Neural crest cell (in vitro differentiated cells): ENCODE data around the gene KHK. TPM values are rescaled to one million over a fixed set of nuclear protein-coding genes. Genes with fewer than 3 reads are reported as not detected.

Experiments used
- DNase-seq: peaks from one replicate; pipeline ENCODE4 v3.0.0; 2021; ENCODE audit warnings: low read depth, mixed read lengths, low spot score
- H3K27ac Mint-ChIP-seq: one replicate; pipeline ENCODE4 v1.8.0; 2021; ENCODE audit warnings: mild to moderate bottlenecking, mixed read lengths; ENCODE audit not compliant: unreplicated experiment
- H3K27me3 Mint-ChIP-seq: 2 replicates; pipeline ENCODE4 v1.8.0; 2021; ENCODE audit warnings: low read depth, mild to moderate bottlenecking, mixed read lengths
- H3K36me3 Mint-ChIP-seq: 2 replicates; pipeline ENCODE4 v1.8.0; 2021; ENCODE audit warnings: low read depth, mild to moderate bottlenecking, mixed read lengths
- H3K4me1 Mint-ChIP-seq: 2 replicates; pipeline ENCODE4 v1.8.0; 2021; ENCODE audit warnings: mixed read lengths
- H3K4me3 Mint-ChIP-seq: one replicate; pipeline ENCODE4 v1.8.0; 2021; ENCODE audit warnings: mild to moderate bottlenecking, mixed read lengths
- H3K9me3 Mint-ChIP-seq: 2 replicates; pipeline ENCODE4 v1.8.0; 2021; ENCODE audit warnings: mixed read lengths
- total RNA-seq: library from RNA; stranded (reverse); gene quantifications from 2 replicates; pipeline ENCODE4 v1.2.1, GENCODE V29; 2021
- TF ChIP-seq, protein P1 (sequence below): fragments of 200-600 bp; sonication (generic); conservative IDR thresholded peaks from 2 replicates; pipeline ENCODE4 v1.5.0; 2021; ENCODE audit warnings: antibody characterized with exemption, mild to moderate bottlenecking

The KHK gene
- total RNA-seq, 1 donor from 2014 or later, result 10.0 TPM

DNA sequence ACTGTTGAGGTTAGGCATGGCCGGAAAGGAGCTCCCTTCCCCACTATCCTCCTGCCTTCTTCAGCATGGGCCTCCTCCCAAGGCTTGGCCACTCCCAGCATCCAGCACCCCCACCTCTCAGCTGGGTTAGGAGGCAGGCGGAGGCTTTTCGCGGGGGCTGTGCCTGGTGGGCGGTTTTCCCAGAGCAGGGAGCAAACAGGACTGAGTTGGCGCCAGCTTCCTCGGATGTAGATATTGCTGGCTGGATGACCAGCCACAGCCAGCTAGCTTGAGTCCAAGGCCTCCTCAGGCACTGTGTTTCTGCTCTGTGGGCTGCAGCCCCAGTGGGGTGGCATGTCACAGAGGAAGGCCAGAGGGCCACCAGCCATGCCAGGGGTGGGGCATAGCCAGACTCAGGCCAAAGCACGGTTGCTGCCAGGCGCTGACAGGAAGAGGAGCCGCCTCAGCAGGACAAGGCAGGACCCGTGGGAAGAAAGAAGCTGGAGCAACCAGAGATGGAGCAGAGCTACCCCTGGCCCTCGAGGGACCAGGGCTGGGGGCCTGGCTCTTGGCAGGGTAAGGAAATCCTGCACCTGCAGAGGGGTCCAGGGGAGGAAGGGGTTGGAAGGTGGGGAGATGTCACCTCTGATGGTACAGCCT lies 62.3 kb downstream of the KHK start, which contains the start of gene TCF23:
TCF23 (plus strand) TSS at position 204 of the 639 bp plus-strand sequence; CDS start at position 334, 130 bp downstream.
- Mint-ChIP-seq H3K27me3 (peaks cover 9% of the 10 kb centered on the region), H3K36me3 (no peaks in the 10 kb centered on the region), H3K9me3 (no peaks in the 10 kb centered on the region), H3K4me3 (no peak within 1 kb of the TSS), H3K27ac (no peak within 1 kb of the TSS), H3K4me1 (no peaks in the 10 kb centered on the region)
- TF ChIP-seq, protein P1, sequence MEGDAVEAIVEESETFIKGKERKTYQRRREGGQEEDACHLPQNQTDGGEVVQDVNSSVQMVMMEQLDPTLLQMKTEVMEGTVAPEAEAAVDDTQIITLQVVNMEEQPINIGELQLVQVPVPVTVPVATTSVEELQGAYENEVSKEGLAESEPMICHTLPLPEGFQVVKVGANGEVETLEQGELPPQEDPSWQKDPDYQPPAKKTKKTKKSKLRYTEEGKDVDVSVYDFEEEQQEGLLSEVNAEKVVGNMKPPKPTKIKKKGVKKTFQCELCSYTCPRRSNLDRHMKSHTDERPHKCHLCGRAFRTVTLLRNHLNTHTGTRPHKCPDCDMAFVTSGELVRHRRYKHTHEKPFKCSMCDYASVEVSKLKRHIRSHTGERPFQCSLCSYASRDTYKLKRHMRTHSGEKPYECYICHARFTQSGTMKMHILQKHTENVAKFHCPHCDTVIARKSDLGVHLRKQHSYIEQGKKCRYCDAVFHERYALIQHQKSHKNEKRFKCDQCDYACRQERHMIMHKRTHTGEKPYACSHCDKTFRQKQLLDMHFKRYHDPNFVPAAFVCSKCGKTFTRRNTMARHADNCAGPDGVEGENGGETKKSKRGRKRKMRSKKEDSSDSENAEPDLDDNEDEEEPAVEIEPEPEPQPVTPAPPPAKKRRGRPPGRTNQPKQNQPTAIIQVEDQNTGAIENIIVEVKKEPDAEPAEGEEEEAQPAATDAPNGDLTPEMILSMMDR, result no peak
- DNase-seq, result no peak

DNA sequence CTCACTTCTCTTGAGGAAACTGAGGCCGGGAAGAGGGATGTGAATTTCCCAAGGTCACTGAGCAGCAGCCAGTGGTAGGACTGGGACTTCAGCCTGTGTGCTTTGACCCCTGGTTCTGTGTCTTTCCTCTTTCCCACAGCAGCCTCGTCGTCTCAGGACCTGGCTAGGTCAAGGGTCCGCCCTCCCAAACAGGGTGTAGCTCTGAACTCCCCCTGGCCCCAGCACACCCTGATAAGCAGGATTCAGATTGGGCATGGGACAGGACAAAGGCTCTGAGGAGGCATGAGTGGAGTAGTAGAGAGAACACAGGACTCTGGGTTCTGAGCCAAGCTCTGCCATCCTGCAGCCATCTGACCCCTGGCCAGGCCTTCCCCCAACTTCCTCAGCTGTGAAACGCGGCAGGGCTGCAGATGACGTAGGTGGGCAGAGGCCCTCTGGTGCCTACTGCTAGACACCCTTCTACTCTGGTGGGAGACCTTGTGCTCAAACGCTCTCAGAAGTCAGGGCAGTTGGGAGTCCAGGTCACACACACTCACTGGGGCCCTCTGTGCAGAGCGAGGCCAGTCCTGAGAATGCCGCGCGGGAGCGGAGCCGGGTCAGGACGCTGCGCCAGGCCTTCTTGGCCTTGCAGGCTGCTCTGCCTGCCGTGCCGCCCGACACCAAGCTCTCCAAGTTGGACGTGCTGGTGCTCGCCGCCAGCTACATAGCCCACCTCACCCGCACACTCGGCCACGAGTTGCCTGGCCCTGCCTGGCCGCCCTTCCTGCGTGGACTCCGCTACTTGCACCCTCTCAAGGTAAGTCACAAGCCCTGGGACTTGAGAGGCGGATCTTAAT lies 63.2 kb downstream of the KHK start:
- TF ChIP-seq, protein P1, result no peak
- no peak overlapping the region for H3K4me3 Mint-ChIP-seq
- no peak overlapping the region for H3K27ac Mint-ChIP-seq
- no peaks in the 10 kb centered on the region for H3K36me3 Mint-ChIP-seq
- peaks cover 2% of the 10 kb centered on the region for H3K27me3 Mint-ChIP-seq
- no peaks in the 10 kb centered on the region for H3K9me3 Mint-ChIP-seq
- H3K4me1 Mint-ChIP-seq, result no peaks in the 10 kb centered on the region
- DNase-seq, result no peak

Other genes starting within 250 kb of the KHK start
- gene DPYSL5, start 238.6 kb upstream of the KHK start, total RNA-seq, result 201 and 203 TPM in 2 replicates
- 16.3 and 17.5 TPM in 2 replicates for gene MAPRE3, start 116.1 kb upstream of the KHK start, total RNA-seq
- 54.0 and 55.2 TPM in 2 replicates for gene TMEM214, start 53.8 kb upstream of the KHK start, total RNA-seq
- gene AGBL5, start 35.1 kb upstream of the KHK start, total RNA-seq, result 67.2 and 67.7 TPM in 2 replicates
- gene OST4, start 15.1 kb upstream of the KHK start, total RNA-seq, result 232 and 236 TPM in 2 replicates
- 22.6 and 24.1 TPM in 2 replicates for gene EMILIN1, start 8.2 kb upstream of the KHK start, total RNA-seq
- gene CGREF1, start 32.4 kb downstream of the KHK start, total RNA-seq, result 1.3 and 2.1 TPM in 2 replicates
- 0.47 and 0.82 TPM in 2 replicates for gene ABHD1, start 37.0 kb downstream of the KHK start, total RNA-seq
- 52.5 and 56.3 TPM in 2 replicates for gene PREB, start 47.9 kb downstream of the KHK start, total RNA-seq
- gene PRR30, start 52.6 kb downstream of the KHK start, total RNA-seq, result not detected in 2 replicates
- gene TCF23, start 62.2 kb downstream of the KHK start, total RNA-seq, result not detected in 2 replicates
- 86.3 and 86.6 TPM in 2 replicates for gene ATRAID, start 125.3 kb downstream of the KHK start, total RNA-seq
- 129 and 140 TPM in 2 replicates for gene SLC5A6, start 125.5 kb downstream of the KHK start, total RNA-seq
- 117 and 127 TPM in 2 replicates for gene CAD, start 130.6 kb downstream of the KHK start, total RNA-seq
- gene SLC30A3, start 176.3 kb downstream of the KHK start, total RNA-seq, result 0.48 and 0.93 TPM in 2 replicates
- not detected in 2 replicates for gene DNAJC5G, start 188.7 kb downstream of the KHK start, total RNA-seq
- gene TRIM54, start 195.7 kb downstream of the KHK start, total RNA-seq, result not detected in 2 replicates
- 1.6 and 1.9 TPM in 2 replicates for gene UCN, start 221.7 kb downstream of the KHK start, total RNA-seq
- 84.5 and 90.7 TPM in 2 replicates for gene MPV17, start 236.3 kb downstream of the KHK start, total RNA-seq